Urinary bladder (tissue), 4 donors: ENCODE measurements around the gene SPATA6L. TPM values are rescaled to one million over a fixed set of nuclear protein-coding genes. Genes with fewer than 3 reads are reported as not detected.

Source experiments
- DNase-seq: peaks from one replicate; pipeline ENCODE4 v3.0.0-alpha.2; 2015; ENCODE audit errors: extremely low spot score
- H3K27ac ChIP-seq: one replicate; pipeline ENCODE4 v1.5.1; 2013; ENCODE audit warnings: low read depth, mild to moderate bottlenecking, moderate library complexity
- H3K36me3 ChIP-seq: one replicate; pipeline ENCODE4 v1.6.1; 2013; ENCODE audit warnings: mild to moderate bottlenecking, moderate library complexity; ENCODE audit not compliant: insufficient read depth
- H3K4me1 ChIP-seq: one replicate; pipeline ENCODE4 v1.6.1; 2013; ENCODE audit warnings: mild to moderate bottlenecking, moderate library complexity; ENCODE audit not compliant: insufficient read depth
- H3K4me3 ChIP-seq: one replicate; pipeline ENCODE4 v1.5.1; 2013; ENCODE audit warnings: low read depth, low read length
- WGBS: extraction: QIAGEN DNeasy Blood & Tissue Kit; methylation state at CpG from one replicate; pipeline ENCODE4 v1.1.7; 2013; 5-methylcytosine and 5-hydroxymethylcytosine counted together
- polyA plus RNA-seq: library from polyadenylated mRNA; stranded (reverse); fragments of 200-250 nt; gene quantifications from one replicate; pipeline ENCODE4 v1.2.3, GENCODE V29; 2013
- total RNA-seq: library from RNA; depleted of rRNA; stranded (reverse); fragments of >200 nt; gene quantifications from one replicate; pipeline ENCODE4 v1.2.3, GENCODE V29; 2014
- donor health status: healthy with polysubstance abuse.
- donor health status: healthy.

Gene SPATA6L
- total and polyA plus RNA-seq, 2 donors = 1.2 to 5.4 TPM

DNA sequence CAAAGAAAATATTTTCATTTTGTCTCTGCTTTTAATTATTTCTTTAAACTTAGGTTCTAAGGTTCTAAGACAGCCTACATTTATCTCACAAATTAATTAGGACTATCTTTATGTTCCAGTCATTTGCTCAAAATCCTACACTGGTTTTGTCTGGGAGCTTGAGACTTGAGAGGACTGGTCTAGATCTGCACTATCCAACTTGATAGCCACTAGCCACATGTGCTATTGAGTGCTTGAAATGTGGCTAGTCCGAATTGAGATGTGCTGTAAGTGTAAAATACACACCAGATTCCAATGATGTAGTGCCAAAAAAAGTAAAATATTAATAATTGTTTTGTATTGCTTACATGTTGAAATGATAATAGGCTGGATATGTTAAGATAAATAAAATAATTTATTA is 20.3 kb upstream of the SPATA6L start:
- 47% methylated on average over 1 of the region's 1 CpG for WGBS
- peaks cover 1% of the 10 kb centered on the region for H3K36me3 ChIP-seq
- DNase-seq = no peak
- no peaks in the 10 kb centered on the region for H3K4me1 ChIP-seq
- no peak overlapping the region for H3K4me3 ChIP-seq
- H3K27ac ChIP-seq = no peak overlapping the region

DNA sequence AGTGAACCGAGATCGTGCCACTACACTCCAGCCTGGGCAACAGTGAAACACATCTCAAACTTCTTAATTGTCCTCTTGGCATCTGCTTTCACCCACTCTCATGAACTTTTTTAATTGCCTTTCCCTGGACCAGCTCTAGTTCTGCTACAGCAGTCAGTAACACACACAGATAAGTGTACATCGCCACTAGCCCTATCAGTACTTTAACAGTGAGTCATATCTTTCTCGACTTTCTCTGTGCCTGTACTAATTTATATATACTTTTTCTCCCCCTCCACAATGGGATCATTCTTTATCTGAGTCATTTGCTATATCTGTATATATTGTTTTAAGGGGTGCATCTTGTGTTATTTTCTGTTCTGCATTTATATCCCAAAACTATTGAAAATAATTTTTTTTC is 19.8 kb upstream of the SPATA6L start:
- Histone ChIP-seq H3K36me3 (no peaks in the 10 kb centered on the region), H3K4me3 (no peak overlapping the region), H3K4me1 (no peaks in the 10 kb centered on the region), H3K27ac (no peak overlapping the region)
- 75% methylated on average over 4 of the region's 4 CpGs for WGBS
- no peak for DNase-seq

DNA sequence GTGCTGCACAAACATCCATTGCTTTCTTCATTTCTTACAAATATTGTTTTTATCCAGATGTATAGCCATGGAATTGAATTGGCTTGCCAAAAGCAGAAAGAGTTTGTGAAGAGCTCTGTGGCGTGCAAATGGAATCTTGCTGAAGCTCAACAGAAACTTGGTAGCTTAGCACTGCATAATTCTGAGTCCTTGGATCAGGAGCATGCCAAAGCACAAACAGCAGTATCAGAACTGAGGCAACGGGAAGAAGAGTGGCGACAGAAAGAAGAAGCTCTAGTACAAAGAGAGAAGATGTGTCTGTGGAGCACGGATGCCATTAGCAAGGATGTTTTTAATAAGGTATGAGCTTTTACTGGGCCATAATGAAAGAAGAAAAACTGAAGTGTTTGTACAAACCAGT is 18.5 kb upstream of the SPATA6L start:
- no peak for DNase-seq
- Histone ChIP-seq H3K4me3 (no peak overlapping the region), H3K27ac (no peak overlapping the region), H3K36me3 (no peaks in the 10 kb centered on the region), H3K4me1 (no peaks in the 10 kb centered on the region)
- WGBS = 72% methylated on average over 4 of the region's 4 CpGs

DNA sequence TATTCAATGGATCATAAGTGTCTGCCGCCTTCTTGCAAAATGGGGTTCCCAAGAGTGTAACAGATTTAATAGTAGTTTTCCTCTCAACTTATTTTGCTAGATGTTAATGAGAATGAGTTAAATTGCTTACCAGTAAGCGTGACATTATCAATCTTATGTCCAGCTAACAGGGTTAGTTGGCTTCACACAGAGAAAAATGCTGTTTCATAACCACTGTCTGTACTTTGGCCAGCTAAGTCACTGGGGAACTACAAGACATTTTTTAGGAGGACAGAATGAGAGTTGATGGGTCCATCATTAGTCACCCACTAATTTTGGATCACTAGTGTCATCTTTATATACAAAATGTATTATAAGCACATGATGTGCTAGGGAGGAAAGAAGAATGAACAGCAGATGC is 14.5 kb upstream of the SPATA6L start:
- no peaks in the 10 kb centered on the region for H3K36me3 ChIP-seq
- 42% methylated on average over 2 of the region's 2 CpGs for WGBS
- peak overlapping the region; percentile 80 for H3K4me3 ChIP-seq
- peak overlapping the region; percentile 90 for H3K27ac ChIP-seq
- no peak for DNase-seq
- no peaks in the 10 kb centered on the region for H3K4me1 ChIP-seq

DNA sequence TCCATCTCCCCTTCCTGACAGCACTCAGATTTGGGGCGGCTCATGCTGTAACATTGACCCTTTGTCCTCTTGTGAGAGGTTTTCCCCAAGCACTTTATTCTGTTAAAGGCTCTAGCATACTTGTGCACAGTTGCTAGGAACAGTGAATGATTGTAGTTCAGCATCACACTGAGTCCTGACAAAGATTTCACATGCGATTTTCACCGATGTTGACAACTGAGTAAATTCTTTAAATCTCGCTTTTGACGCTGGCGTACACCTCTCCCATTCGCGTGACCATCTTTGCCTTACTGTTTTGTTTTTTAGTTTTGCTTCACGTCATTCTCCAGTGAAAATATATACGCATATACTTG is 13.9 kb upstream of the SPATA6L start:
- Histone ChIP-seq H3K36me3 (no peaks in the 10 kb centered on the region), H3K4me3 (peak overlapping the region; percentile 80), H3K27ac (peak overlapping the region; percentile 90), H3K4me1 (no peaks in the 10 kb centered on the region)
- 1% methylated on average over 10 of the region's 10 CpGs for WGBS
- DNase-seq = no peak

DNA sequence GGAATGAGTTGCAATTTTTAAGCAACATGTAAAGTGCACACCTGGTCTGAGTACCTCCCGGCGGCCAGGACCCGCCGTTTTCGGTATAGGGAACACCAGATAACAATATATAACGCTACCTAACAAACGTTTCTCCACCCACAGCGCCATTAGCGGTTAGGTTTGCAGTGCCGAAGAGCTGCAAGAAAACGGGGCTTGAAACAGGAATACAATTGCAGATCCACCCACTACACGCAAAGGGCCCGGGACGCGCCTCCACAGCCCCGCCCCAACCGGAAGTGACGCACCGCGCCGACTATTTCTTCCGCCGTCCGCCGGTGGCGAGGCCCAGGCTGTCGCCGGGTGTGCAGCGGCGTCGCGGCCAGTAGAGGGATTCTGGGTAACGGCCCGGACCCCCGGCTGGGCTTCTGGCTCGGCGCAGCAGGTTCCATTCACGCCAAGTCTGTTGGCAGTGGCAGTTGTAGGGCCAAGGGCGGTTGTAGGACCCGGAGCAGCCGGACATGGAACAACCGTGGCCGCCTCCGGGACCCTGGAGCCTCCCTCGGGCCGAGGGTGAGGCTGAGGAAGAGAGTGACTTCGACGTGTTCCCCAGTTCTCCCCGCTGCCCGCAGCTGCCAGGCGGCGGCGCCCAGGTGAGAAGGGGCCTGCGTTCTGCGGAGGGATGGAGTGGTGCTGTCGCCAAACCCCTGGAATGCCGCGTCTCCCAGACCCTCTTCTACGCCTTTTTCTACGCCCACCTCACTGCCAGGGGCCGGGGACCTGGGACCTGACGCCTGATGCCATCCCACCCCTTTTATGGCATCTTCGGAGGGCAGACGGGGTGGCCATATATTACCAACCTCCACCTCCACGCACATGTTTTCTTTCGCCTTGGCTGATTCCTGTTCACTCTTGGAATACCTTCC is 13.2 kb upstream of the SPATA6L start, which contains the start of gene CDC37L1:
Gene CDC37L1, plus strand, starts transcription at position 302 of the 905 bp plus-strand sequence. Its CDS starts 199 bp downstream, at position 501.
- no peaks in the 10 kb centered on the region for H3K4me1 ChIP-seq
- no peaks in the 10 kb centered on the region for H3K36me3 ChIP-seq
- H3K4me3 ChIP-seq = peak within 1 kb of the TSS; percentile 80
- DNase-seq = peak; percentile 91
- WGBS = under 1% methylated on average over 66 of the region's 66 CpGs
- H3K27ac ChIP-seq = peak within 1 kb of the TSS; percentile 96

DNA sequence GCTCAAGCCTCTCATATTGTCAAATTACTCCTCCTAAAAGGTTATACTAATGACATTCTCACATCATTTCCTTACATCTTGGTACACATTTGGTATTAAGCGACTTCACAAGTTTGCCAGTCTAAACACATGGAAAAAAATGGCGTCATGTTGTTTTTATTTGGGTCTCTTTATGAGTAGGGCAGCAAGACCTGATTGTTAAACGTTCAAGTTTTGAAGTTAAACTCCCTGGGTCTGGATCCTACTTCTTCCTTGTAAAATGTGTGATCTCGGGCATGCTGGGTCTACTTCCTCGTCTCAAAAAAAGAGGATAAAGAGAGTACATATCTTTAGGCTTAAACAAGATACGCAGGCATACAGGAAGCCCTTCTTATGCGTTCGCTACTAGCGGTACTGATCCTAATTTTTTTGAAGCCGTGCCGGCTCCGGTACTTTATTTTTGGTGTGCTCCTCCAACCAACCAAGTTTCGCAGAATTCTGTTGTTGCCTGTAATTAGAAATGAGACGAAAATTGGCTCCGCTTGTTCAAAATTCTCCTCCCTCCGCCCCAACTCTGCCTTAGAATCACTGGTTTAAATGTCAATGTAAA is 12.5 kb upstream of the SPATA6L start:
- peak; percentile 74 for DNase-seq
- WGBS = under 1% methylated on average over 16 of the region's 16 CpGs
- H3K4me3 ChIP-seq = peak overlapping the region; percentile 80
- peak overlapping the region; percentile 96 for H3K27ac ChIP-seq
- no peaks in the 10 kb centered on the region for H3K4me1 ChIP-seq
- H3K36me3 ChIP-seq = no peaks in the 10 kb centered on the region

DNA sequence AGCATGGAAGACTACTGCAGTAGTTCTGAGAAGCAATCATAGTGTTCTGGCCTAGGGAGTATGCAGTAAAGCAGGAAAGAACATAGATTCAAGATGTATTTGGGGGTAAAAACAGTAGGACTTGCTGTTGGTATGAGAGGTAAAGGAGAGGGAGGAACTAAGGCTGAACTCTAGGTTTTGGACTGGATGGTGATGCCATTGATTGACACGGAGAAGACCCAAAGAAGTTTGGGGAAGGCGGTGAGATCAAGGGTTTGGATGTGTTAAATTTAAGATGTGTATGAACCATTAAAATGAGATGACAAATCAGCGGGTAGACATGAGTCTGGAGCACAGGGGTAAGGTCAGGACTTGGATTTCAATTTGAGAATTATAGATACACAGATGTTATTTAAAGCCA is 11.1 kb upstream of the SPATA6L start:
- Histone ChIP-seq H3K4me1 (no peaks in the 10 kb centered on the region), H3K36me3 (no peaks in the 10 kb centered on the region), H3K4me3 (no peak overlapping the region), H3K27ac (no peak overlapping the region)
- no peak for DNase-seq
- 78% methylated on average over 3 of the region's 3 CpGs for WGBS

DNA sequence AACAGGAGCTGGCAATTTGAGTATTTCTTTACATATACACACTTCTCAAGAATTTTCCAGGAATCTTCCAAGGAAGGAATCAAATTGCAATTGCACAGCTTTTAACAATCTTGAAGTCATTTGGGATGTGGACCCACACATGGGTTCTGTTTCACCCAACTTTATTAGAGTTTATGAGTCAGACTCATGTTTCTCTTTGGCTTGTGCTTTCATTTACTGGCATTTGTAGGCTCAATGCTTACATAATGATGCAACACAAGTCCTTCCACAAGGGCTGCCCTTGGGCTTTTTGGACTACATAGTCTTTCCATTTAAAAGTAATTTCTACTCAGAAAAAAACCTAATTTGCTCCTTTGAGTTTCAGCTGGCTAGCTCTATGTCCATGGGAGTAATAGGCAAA is 8.5 kb upstream of the SPATA6L start:
- H3K27ac ChIP-seq = no peak overlapping the region

DNA sequence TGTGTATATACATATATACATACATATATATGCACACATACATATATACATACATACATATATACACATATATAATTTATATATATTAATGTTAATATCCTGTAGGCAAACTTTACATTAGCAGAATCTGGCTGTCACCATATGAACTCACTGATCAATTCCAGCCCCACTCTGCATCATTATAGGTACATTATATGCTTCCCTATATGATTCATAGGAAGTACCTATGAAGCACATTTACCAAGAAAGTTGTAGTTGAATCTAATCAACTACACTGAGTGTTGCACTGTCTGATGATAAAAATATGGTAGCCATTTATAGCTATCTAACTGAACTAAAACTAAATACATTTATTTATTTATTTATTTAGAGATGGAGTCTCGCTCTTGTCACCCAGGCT is 5.5 kb upstream of the SPATA6L start:
- DNase-seq = no peak
- WGBS = 100% methylated on average over 1 of the region's 1 CpG
- H3K4me3 ChIP-seq = no peak overlapping the region
- no peak overlapping the region for H3K27ac ChIP-seq
- no peaks in the 10 kb centered on the region for H3K4me1 ChIP-seq
- no peaks in the 10 kb centered on the region for H3K36me3 ChIP-seq

More for the DNA sequence above, 8.5 kb upstream of the SPATA6L start:
- Histone ChIP-seq H3K4me1 (no peaks in the 10 kb centered on the region), H3K4me3 (no peak overlapping the region), H3K36me3 (no peaks in the 10 kb centered on the region)
- no peak for DNase-seq

DNA sequence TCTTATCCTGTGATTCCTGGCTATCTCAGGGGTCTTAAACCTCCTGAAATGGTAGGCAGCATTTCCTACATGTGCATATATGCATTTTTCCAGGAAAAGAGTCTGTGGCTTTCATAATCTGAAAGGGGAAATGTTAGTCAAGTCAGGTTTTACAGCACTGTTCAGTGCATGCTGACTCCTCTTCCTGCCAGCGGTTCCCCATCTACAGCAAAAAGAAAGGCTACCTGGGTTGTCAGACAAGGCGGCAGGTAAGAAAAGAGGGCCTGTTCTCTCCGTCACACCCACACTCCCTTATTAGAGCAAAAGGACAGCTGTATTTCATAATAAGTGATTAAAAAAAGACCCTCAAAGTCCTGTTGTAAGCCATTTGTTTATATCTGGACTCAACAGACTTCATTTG is 4.3 kb upstream of the SPATA6L start:
- Histone ChIP-seq H3K27ac (no peak overlapping the region), H3K4me3 (no peak overlapping the region)
- 93% methylated on average over 3 of the region's 3 CpGs for WGBS

DNA sequence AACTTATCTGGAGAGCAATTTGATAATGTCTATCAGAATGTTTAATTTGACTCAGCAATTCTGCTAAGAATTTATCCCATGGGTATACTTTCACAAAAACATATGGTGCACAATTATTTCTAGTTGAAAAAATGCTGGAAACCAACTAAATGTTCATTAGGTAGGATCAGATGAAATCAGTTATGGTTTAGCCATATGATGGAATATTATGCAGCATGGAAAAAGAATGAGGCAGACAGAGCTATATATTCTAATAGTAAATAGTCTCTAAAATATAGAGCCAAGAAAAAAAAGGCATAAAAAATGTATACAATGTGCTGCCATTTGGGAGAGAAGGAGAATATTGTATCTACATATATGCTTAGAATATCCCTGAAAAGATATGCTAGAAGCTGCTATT is 3.6 kb upstream of the SPATA6L start:
- H3K4me1 ChIP-seq = no peaks in the 10 kb centered on the region
- H3K27ac ChIP-seq = no peak overlapping the region
- no peak for DNase-seq

More for the DNA sequence above, 4.3 kb upstream of the SPATA6L start:
- Histone ChIP-seq H3K36me3 (no peaks in the 10 kb centered on the region), H3K4me1 (no peaks in the 10 kb centered on the region)
- no peak for DNase-seq

DNA sequence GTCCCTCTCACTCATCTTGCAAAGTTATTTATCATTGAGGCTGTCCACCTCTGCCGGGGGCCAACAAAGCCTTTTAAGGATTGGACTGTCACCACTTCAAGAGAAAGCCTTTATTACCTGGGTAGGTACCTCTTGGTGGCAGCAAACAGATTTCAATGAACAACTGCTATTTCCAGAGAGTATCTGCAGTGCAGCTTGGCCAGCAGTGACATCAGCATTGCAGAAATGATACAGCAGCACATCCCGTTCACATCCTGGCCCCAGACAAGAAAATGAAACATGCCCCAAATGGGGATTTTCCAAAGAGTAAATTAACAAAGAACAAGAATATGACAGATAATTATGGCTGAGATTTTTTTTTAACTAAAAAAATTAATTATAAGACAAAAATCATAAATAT is 2.3 kb upstream of the SPATA6L start:
- H3K4me3 ChIP-seq = no peak overlapping the region
- H3K36me3 ChIP-seq = no peaks in the 10 kb centered on the region
- no peak overlapping the region for H3K27ac ChIP-seq
- no peak for DNase-seq
- 78% methylated on average over 2 of the region's 2 CpGs for WGBS
- no peaks in the 10 kb centered on the region for H3K4me1 ChIP-seq

More for the DNA sequence above, 3.6 kb upstream of the SPATA6L start:
- no peak overlapping the region for H3K4me3 ChIP-seq
- no peaks in the 10 kb centered on the region for H3K36me3 ChIP-seq

DNA sequence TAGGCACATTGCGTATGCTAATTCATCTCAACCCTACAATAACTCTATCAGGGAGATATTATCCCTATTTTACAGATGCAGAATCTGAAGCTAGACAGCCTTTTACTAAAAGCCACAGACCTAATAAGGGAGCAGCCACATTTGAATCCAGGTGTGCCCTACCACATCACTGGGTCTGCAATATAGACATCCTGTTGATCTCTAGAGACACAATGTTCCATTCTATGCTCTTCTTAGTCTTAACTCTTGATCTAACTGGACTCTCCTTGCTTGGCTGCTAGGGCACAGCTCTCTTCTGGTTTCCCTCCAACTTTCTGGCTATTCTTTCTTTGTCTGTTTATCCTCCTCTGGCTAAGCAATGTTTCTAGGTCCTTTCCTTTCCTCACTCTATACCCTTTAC is 1.4 kb upstream of the SPATA6L start:
- DNase-seq = no peak
- Histone ChIP-seq H3K36me3 (no peaks in the 10 kb centered on the region), H3K27ac (no peak overlapping the region), H3K4me3 (no peak overlapping the region), H3K4me1 (no peaks in the 10 kb centered on the region)
- 100% methylated on average over 1 of the region's 1 CpG for WGBS
